ENCODE results near the gene DNAJC17. TPM values are rescaled to one million over a fixed set of nuclear protein-coding genes. Genes with fewer than 3 reads are reported as not detected.

Gene DNAJC17
- total and polyA plus RNA-seq, 8 donors: 12.2 to 57.6 (median 15.8) TPM

GRCh38 chr15:40759961-40760360, 47.3 kb downstream of the DNAJC17 start:
- H3K36me3 ChIP-seq: no peaks in the 10 kb centered on the region
- no peak overlapping the region for H3K4me3 ChIP-seq
- intact Hi-C loops (cut with DNase I): no loop called here
- no peaks in the 10 kb centered on the region for H3K27me3 ChIP-seq
- H3K9me3 ChIP-seq: no peaks in the 10 kb centered on the region
- WGBS, 2 donors: 89 to 93% methylated on average over 5 of the region's 5 CpGs
- peaks cover 6 to 8% (median 8%) of the 10 kb centered on the region in 3 donors for H3K4me1 ChIP-seq
- DNase-seq: no peak
- TF ChIP-seq, protein P1, sequence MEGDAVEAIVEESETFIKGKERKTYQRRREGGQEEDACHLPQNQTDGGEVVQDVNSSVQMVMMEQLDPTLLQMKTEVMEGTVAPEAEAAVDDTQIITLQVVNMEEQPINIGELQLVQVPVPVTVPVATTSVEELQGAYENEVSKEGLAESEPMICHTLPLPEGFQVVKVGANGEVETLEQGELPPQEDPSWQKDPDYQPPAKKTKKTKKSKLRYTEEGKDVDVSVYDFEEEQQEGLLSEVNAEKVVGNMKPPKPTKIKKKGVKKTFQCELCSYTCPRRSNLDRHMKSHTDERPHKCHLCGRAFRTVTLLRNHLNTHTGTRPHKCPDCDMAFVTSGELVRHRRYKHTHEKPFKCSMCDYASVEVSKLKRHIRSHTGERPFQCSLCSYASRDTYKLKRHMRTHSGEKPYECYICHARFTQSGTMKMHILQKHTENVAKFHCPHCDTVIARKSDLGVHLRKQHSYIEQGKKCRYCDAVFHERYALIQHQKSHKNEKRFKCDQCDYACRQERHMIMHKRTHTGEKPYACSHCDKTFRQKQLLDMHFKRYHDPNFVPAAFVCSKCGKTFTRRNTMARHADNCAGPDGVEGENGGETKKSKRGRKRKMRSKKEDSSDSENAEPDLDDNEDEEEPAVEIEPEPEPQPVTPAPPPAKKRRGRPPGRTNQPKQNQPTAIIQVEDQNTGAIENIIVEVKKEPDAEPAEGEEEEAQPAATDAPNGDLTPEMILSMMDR (IDR thresholded peaks at IDR 0.05): no peak
- ATAC-seq: no peak
- no peak overlapping the region for H3K27ac ChIP-seq
- FAIRE-seq: no peak

GRCh38 chr15:40756938-40757337, 50.3 kb downstream of the DNAJC17 start:
- Histone ChIP-seq H3K27ac (no peak overlapping the region), H3K4me3 (no peak overlapping the region), H3K27me3 (no peaks in the 10 kb centered on the region), H3K9me3 (no peaks in the 10 kb centered on the region), H3K36me3 (no peaks in the 10 kb centered on the region), H3K4me1 (peaks cover 0 to 6% (median 3%) of the 10 kb centered on the region in 3 donors)
- FAIRE-seq (no peak), DNase-seq (peak in 1 of 6 donors; percentile 7), ATAC-seq (no peak)
- intact Hi-C loops (cut with DNase I): no loop called here
- TF ChIP-seq, protein P1 (IDR thresholded peaks at IDR 0.05): no peak
- WGBS, 2 donors: 54 to 64% methylated on average over 6 of the region's 6 CpGs

- H3K27ac ChIP-seq: peak overlapping the region in 3 of 4 donors; percentile 62 to 78 (median 77)
- no peaks in the 10 kb centered on the region for H3K27me3 ChIP-seq
- peak overlapping the region; percentile 69 to 92 (median 78) for H3K4me3 ChIP-seq
- ATAC-seq (no peak), DNase-seq (peak in 1 of 6 donors; percentile 50), FAIRE-seq (no peak)
- peaks cover 0 to 6% (median 3%) of the 10 kb centered on the region in 3 donors for H3K4me1 ChIP-seq
- TF ChIP-seq, protein P1 (IDR thresholded peaks at IDR 0.05): no peak
- no peaks in the 10 kb centered on the region for H3K9me3 ChIP-seq
- 56 to 60% methylated on average over 10 of the region's 10 CpGs for WGBS, 2 donors
- intact Hi-C loops (cut with DNase I): no loop called here
- H3K36me3 ChIP-seq: peaks cover 0 to 5% (median 3%) of the 10 kb centered on the region in 3 donors
These were observed 51.5 kb downstream of the DNAJC17 start for GRCh38 chr15:40755812-40756208.

DNA sequence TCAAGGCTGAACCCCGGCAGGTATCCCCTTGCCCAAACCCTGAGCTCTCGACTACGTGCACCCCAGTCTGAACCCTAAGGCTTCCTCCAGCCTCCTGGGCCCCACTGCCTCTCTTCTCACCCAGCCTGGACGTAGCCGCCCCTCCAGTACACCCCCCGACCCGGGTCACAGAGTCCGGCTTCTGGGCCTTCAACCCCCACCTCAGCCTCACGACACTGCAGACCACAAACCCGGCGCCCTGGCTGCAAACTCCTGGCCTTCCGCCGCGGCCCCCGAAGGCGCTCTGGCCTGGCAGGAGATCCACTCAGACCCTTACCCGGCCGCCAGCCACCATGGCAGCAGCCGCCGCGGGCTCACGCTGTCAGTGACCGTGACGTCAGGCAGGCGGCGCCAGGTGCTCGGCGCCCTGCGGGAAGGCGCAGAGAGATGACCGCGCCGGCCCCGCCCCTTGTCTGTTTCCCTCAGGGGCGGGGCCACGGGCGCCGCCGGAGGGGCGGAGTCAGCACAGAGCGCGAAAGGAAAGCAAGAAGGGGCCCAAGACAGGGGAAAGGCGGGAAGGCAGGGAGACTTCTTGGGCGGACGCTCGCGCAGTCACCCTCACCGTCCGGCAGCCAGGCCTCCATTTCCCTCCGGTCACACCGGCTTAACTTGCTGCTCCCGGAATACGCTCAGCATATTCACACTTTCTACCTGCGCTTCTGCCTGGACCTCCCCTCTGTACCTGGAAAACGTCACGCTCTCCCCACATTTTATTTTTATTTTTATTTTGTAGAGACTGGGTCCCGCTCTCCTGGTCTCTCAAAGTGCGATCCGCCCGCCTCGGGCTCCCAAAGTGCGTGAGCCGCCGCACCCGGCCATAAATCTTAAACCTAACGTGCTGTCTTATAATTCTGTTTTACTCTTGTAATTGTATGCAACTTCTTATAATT, 52.1 kb downstream of the DNAJC17 start, which contains the start of gene RMDN3:
Gene RMDN3 (minus strand): TSS at position 372 of the 929 bp plus-strand sequence. CDS start 471 bp downstream, outside the sequence.
- Histone ChIP-seq H3K9me3 (no peaks in the 10 kb centered on the region), H3K36me3 (peaks cover 0 to 9% (median 5%) of the 10 kb centered on the region in 3 donors), H3K4me3 (peak within 1 kb of the TSS; percentile 69 to 92 (median 78)), H3K27ac (peak within 1 kb of the TSS; percentile 62 to 83 (median 78)), H3K4me1 (peaks cover 0 to 6% (median 3%) of the 10 kb centered on the region in 3 donors), H3K27me3 (no peaks in the 10 kb centered on the region)
- ATAC-seq: peak; percentile 99 to 100 (median 99)
- no peak for FAIRE-seq
- 0 to 1% methylated on average over 63 to 66 of the region's 66 CpGs for WGBS, 2 donors
- intact Hi-C loops (cut with DNase I): no loop called here
- TF ChIP-seq, protein P1 (IDR thresholded peaks at IDR 0.05): no peak
- peak; percentile 88 to 98 (median 95) for DNase-seq

All from pancreas (tissue), 10 donors.